VCaP (cell line): Measurements from ENCODE around the gene C1QTNF9B.
"Not testable (repeated sequence)": the region's sequence is repeated elsewhere in the genome, so short reads cannot be mapped to it uniquely, and the experiment has no call there.

ENCODE experiments used
- H3K27ac ChIP-seq: fragments of 450-650 bp; 2 replicates; pipeline ENCODE4 v1.5.1; 2017
- CTCF ChIP-seq: fragments of 450-650 bp; conservative IDR thresholded peaks from 2 replicates; pipeline ENCODE4 v1.5.1; 2017; ENCODE audit warnings: mild to moderate bottlenecking, moderate library complexity

Gene C1QTNF9B

DNA sequence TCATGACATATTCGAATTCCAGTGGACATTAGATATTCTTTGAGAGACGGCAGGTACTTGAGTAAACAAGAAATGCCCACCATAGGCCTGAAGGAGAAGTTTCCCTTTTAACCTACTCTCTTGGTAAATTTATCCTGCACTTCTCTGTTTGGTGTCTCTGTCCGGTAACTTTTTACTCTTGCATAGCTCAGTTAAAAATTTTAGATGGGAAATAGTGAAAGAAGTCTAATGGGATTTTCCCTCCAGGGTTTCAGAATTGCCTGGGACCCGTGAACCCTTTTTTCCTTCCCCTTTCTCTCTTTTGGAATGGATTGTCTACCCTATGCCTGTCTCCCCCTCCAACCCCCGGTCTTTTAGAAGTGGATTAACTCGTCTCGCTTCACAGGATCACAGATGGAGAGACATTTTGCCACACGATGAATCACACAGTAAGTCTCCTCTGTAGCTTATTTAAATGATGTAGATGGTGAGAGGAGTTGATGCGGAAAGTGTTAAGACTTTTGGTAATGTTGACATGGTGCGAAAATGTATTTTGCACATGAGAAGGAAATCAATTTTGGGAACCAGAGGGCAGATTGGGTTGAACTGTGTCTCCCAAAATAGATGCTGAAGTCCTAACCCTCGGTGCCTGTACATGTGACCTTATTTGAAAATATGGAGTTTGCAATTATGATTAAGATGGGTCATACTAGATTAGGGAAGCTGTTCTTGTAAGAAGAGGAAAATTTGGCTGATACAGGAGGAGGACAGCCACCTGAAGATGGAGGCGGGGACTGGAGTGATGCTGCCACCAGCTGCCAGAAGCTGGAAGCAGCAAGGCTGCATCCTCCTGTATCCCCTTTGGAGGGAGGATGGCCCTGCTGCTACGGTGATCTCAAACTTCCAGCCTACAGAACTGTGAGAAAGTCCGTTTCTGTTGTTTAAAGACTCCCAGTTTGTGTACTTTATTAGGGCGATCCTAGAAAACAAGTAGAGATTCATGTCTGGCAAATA lies 7.4 kb downstream of the C1QTNF9B start:
- peak; percentile 70 for TF ChIP-seq CTCF
- H3K27ac ChIP-seq: peak overlapping the region; percentile 61

GRCh38 chr13:23888658-23889614 lies 8.4 kb downstream of the C1QTNF9B start, which contains the start of gene MIPEP:
TSS of gene MIPEP (minus strand) at chr13:23889400. CDS start at chr13:23889320, 80 bp downstream.
- TF ChIP-seq CTCF: peak; percentile 89

GRCh38 chr13:23884361-23884760 lies 12.9 kb downstream of the C1QTNF9B start:
- not testable (repeated sequence) for H3K27ac ChIP-seq

More at GRCh38 chr13:23888658-23889614, 8.4 kb downstream of the C1QTNF9B start, which contains the start of gene MIPEP:
- peak within 1 kb of the TSS; percentile 61 for H3K27ac ChIP-seq

- no peak overlapping the region for H3K27ac ChIP-seq
- no peak for TF ChIP-seq CTCF
Observed at GRCh38 chr13:23883255-23883654, 14.0 kb downstream of the C1QTNF9B start.

DNA sequence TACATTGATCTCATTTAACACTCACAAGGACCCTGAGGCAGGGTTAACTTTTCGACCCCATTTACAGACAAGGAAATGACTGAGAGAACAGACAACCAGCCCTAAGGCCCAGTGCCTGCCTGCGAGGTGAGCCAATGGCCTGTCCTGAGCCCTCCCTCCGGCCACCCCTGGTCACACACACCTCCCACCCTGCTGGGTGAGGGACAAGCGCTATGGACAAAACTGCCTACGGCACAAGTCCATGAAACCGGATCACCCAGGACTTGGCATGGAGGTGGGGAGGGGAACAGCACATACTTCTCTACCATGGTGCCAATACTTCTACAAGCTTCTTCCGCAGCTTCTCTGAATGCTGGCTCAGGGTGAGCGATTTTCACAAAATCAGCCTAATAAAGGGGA lies 15.9 kb downstream of the C1QTNF9B start:
- H3K27ac ChIP-seq: not testable (repeated sequence)

DNA sequence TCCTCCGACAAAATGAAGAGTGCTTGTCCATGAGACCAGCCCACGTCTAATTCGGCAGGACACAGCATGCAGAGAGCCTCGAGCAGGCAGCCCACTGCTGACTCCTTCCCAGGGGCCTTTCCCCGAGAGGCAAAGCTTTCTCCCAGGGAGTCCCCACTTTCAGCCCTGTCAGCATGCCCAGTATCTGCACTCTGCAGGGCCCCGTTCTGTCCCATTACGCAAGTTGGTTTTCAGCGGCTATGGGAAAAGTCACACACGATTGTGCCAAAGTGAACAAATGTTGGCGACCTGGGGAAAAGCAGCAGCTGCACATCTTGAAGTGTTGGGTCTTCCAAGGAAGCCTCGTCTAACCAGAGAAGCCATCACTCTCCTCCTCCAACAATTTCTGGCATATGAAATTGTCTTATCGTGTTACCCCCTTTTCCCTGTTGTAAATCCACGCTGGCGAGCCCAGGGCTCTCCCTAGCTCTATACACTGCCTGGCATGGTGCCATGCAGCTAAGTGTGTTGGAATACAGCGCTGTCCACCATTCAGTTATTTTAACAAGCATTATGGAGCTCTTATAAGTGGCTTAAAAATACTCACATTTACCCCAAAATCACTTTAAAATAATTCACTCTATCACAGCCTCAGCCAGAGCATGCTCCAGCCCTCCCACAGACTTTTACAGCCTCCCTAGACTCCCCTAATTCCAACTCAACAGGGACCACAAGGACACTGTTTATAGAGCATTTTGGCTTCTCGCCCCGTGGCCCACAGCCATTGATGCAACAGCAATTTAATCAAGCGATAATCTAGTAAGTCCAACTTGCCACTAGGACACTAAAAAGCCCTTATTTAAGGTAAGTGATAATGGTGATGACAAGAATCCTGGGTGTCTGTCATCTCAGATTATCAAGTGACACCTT lies 16.6 kb downstream of the C1QTNF9B start:
- not testable (repeated sequence) for H3K27ac ChIP-seq

- no peak for TF ChIP-seq CTCF
- H3K27ac ChIP-seq: no peak overlapping the region
Observed at GRCh38 chr13:23877286-23877685, 20.0 kb downstream of the C1QTNF9B start.

DNA sequence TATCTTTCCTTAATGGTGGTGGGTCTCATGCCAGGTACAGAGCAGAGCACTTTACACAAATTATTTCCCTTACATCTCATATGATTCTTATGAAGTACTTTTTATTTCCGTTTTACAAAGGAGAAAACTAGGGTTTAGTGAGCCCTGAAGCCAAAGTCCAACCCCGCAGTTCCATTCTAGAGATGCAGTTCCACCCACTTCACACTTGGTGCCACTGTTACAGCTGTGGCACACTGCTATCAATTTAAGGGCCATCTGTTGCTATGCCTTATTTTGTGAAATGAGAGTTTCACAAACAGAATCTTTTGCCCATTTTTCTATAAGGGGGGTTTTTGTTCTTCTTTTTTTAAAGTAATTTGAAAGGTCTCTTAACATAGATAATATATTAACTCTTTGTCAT lies 21.0 kb downstream of the C1QTNF9B start:
- peak; percentile 78 for TF ChIP-seq CTCF
- H3K27ac ChIP-seq: no peak overlapping the region
